ENCODE measurements around the gene CLIP4.

The CLIP4 gene

DNA sequence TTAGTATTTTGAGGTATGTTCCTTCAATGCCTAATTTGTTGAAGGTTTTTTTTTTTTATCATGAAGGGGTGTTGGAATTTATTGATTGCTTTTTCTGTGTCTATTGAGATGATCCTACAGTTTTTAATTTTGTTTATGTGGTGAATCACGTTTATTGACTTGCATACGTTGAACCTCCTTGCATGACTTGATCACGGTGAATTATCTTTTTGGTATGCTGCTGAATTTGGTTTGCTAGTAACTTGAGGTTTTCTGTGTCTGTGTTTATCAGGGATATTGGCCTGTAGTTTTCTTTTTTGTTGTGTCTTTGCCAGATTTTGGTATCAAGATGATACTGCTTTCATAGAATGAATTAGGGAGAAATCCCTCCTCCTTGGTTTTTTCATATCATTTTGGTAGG is 23.9 kb downstream of the CLIP4 start:
- DNase-seq (ENCODE audit: low read depth in 2 of 2): no peak

GRCh38 chr2:29139731-29140130 is 24.5 kb downstream of the CLIP4 start:
- DNase-seq (ENCODE audit: low read depth in 2 of 2): no peak

DNA sequence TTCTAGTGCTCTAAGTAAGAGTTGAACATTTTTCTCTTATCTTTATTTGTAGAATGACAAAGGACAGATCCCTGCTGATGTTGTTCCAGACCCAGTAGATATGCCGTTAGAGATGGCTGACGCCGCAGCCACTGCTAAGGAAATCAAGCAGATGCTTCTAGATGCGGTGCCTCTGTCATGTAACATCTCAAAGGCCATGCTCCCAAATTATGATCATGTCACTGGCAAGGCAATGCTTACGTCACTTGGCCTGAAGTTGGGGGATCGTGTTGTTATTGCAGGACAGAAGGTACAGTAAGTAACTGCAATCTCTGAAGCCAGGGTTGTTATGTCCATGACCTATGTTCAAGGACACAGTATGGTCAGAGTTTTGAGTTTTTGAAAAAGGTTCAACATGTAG is 28.4 kb downstream of the CLIP4 start:
- DNase-seq (ENCODE audit: low read depth in 2 of 2): no peak

GRCh38 chr2:29146197-29146596 is 31.0 kb downstream of the CLIP4 start:
- DNase-seq (ENCODE audit: low read depth in 2 of 2): no peak

DNA sequence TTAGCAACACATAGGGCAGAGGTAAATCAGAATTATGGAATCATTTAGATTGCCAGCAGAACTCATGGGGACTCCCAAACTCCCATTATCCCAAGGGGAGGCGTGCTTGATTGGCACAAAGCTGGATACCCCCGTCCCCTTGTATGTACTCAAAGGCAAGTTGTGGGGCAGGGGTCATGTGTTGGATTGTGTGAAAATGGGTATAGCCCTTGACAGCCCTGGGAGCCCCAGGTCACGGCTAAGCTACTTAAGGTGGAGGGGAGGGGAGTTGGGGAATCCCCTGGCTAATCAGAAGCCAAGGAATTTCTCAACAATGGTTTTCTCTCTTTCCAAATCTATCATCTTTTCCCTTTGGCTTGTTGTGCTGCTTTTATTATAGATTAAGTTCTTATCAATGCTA is 32.7 kb downstream of the CLIP4 start:
- no peak for DNase-seq (ENCODE audit: low read depth in 2 of 2)

GRCh38 chr2:29154610-29155009 is 39.4 kb downstream of the CLIP4 start:
- no peak for DNase-seq (ENCODE audit: low read depth in 2 of 2)

GRCh38 chr2:29155578-29155977 is 40.4 kb downstream of the CLIP4 start:
- DNase-seq (ENCODE audit: low read depth in 2 of 2): no peak

DNA sequence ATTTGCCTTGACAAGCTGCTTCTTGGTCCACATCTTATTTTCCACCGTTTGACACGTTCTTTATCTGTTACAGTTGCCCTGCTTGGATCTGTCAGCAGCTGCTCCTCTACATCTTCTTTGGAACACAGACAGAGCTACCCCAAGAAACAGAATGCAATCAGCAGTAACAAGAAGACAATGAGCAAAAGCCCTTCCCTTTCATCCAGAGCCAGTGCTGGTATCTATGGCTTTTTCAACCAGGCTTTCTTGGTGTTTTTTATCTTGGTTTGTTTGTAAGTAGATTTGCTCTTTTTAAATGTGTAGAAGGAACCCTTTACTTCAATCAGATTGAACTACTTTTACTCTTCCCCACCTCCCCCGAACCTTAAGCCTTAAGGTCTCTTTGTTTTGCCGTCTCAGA is 41.9 kb downstream of the CLIP4 start:
- no peak for DNase-seq (ENCODE audit: low read depth in 2 of 2)

DNA sequence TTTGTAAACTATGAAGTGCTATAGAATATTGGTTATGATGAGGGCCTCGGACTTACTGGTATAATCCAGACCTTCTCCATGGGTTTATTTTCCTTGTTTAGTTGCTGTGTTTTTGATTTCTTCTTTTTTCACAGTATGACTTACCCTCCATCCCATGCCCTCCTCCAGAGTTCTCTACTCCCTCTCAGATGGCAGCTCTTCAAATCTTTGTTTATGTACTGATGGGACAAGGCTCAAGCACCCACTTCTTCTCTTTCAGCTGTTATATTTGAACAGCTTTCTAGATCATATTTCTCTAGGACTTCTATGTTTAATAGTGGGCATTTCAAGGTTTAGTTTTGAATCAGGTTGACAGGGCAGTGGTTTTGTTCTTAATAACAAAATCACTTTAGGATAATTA is 43.9 kb downstream of the CLIP4 start:
- no peak for DNase-seq (ENCODE audit: low read depth in 2 of 2)

DNA sequence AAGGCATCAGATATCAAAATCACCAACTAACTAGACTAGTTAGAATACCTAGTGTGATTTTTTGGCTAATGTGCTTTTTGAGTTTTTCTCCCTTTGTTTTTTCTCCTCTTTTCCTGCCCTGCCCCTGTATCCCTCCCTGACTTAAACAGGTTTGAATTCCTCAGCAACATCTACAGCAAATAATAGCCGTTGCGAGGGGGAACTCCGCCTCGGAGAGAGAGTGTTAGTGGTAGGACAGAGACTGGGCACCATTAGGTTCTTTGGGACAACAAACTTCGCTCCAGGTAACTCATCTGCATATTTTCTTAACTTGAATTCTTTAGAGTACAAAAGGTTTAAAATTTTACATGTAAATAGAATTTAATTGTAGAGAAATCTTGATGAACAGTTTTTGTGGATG is 45.0 kb downstream of the CLIP4 start:
- no peak for DNase-seq (ENCODE audit: low read depth in 2 of 2)

DNA sequence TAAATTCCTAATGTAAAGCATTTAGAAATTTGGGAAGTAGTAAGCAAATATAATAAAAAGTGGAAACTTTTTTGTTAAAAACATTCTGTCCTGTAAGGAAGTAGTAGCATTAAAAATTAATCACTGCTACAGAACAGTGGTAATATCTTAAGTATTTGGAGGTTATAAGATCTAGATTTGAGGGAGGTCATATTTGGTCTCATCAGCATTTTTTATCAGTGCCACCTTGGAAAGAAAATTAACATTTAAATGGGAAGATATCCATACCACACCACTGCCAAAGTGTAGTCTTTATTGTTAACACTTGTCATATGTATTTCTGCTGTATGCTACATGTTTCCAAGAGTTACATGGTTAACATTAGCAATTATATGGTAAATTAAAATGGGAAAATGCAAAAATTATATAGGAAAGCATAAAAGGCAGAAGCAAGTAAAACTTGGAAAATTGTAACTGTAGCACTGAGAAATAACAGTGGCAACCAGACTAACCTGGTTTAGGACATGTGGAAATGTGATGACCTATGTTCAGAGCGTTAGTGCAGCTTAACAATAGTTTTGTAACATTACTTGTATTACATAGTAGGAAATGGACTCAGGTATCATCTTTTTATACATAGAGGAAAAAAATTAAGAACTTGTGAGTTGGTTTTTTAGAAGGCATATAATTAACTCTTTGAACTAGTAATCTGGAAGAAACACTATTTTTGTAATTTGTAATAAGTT is 47.2 kb downstream of the CLIP4 start:
- no peak for DNase-seq (ENCODE audit: low read depth in 2 of 2)

DNA sequence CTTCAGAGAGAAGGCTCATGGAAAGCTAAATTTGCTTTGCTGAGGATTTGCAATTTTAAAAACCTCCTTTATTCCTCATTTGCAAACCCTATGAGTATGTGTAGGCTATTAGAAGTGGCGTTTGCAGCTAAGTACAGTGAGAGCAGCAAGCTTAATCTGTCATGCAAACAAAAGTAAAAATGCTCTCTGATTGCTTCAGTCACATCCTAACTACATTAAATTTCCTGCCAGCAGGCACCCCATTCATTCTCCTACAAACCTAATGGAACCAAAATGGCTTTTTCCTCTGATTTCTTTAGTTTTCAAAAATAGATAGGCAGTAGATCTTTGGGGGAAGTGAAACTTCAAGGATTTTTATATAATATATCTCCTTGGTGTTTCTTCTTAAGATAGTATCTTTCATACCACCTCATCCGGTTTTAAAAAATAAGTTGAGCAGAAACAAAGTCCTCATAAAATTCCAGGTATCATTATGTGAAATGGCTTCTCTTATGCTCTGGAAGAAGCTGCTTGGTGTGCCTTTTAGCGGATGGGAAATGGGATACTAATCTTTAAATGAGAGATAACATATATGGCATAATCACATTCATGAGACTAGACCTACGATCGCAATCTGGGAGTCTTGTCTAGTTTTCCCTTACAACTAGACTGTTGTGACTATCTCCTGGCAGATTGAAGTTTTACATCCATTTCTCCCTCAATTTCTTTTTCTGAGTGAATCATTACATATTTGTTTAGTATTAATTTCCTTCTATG is 49.1 kb downstream of the CLIP4 start:
- no peak for DNase-seq (ENCODE audit: low read depth in 2 of 2)

- no peak for DNase-seq (ENCODE audit: low read depth in 2 of 2)
These were observed 50.4 kb downstream of the CLIP4 start for GRCh38 chr2:29165362-29166241.

DNA sequence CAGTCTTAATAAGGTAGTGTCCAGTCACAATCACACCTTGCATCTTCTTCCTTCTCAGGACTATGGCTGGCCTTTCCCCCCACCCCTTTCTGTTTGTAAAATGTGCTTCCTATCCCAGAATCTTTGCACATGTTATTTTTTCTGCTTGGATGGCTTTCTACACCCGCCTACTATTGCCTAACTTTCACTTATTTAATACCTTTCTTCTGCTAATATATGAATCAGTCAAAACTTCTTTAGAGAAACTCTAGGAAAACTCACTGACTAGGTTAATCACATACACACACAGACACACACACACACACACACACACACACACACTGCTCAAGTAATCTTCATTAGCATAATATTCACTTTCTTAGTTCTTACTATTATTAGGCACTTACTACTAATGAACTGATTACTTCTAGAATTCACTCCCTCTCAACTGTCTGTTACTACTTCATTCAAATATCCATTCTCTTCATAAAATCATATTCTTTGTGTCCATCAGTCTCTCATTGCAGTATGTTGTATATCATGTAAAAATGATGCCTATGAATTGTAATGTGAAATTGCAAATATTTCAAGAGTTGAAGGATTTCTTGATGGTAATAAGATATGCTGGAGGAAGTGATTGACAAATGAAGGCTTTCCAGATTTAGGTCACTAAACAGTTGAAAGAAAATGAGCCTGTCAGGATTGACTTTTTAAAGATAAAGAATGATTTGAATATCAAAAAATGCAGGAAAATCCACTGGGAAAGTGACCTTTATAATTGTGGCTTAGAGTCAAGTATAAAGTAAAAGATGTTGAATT is 51.2 kb downstream of the CLIP4 start:
- DNase-seq (ENCODE audit: low read depth in 2 of 2): no peak

GRCh38 chr2:29174937-29175336 is 59.7 kb downstream of the CLIP4 start:
- no peak for DNase-seq (ENCODE audit: low read depth in 2 of 2)

- no peak for DNase-seq (ENCODE audit: low read depth in 2 of 2)
These were observed 60.1 kb downstream of the CLIP4 start for GRCh38 chr2:29175338-29175737.

DNA sequence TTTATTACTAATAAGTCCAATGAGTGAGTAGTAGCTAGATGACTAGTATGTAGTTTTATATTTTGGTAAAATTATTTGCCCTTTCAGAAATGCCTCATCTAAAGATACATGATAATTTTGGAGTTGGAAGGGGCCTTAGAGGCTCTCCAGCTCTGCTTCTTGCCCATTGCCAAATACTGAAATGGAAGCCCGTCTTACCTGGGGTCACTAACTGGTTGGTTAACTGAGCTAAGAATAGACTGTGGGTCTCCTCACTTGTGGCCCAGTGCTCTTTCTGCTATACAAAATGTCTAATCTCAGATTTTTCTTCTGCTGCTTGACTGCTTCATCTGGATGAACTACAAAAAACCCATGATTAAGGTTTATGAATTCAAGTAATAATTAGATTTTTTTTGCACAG is 67.1 kb downstream of the CLIP4 start:
- DNase-seq (ENCODE audit: low read depth in 2 of 2): no peak

- no peak for DNase-seq (ENCODE audit: low read depth in 2 of 2)
These were observed 67.7 kb downstream of the CLIP4 start for GRCh38 chr2:29182920-29183319.

DNA sequence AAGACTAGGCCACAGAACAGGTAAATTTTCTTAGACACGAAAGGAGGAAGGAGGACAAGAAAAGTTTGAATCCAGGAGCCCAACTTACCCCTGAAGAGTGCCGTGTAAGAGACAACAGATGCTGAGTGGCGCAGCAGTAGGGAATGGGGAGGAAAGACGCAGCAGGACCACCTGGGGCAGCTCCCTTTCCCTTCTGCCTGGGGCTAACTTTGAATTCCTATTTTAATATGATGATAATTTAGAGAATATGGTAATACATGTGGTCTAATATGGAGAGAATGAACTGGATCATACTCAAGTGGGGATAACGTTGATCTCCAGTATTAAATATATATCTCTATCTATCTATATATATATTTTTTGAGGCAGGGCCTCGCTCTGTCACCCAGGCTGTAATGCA is 69.3 kb downstream of the CLIP4 start:
- no peak for DNase-seq (ENCODE audit: low read depth in 2 of 2)

GRCh38 chr2:29186817-29187216 is 71.6 kb downstream of the CLIP4 start:
- no peak for DNase-seq (ENCODE audit: low read depth in 2 of 2)

GRCh38 chr2:29187926-29188325 is 72.7 kb downstream of the CLIP4 start:
- no peak for DNase-seq (ENCODE audit: low read depth in 2 of 2)

DNA sequence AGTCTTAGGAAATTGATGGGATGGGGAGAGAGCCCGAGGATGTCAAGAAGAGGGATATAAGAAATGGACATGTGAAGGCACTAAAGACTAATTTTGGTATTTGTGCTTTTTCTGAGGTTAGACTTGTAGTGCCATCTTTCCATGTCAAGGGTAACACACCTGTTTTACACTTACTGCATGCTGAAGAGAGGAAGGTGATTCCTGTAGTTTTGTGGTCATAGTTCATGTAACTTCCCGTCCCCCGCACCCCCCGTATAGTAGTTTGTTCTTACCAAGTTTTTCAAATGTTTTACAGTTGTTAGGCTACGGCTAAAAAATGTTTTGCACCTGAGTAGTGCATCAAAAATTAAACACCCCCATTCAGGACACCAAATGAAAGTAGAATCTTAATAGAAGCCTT is 73.8 kb downstream of the CLIP4 start:
- DNase-seq (ENCODE audit: low read depth in 2 of 2): no peak
